ENCODE measurements around the gene GNA14. TPM values are rescaled to one million over a fixed set of nuclear protein-coding genes. Genes with fewer than 3 reads are reported as not detected.

Gene GNA14
- total RNA-seq, 1 experiment from 2014 or later = 0.37 TPM

- H3K27me3 Mint-ChIP-seq (ENCODE audit: low read depth) = 0 out of 2 replicates have a peak, but pooled peaks cover 2% of the 10 kb centered on the region
- no peak overlapping the region for H3K56ac ChIP-seq (ENCODE audit: insufficient read length, low read depth, low read length)
- H2BK120ac ChIP-seq (ENCODE audit: low read depth, low read length, poor library complexity, severe bottlenecking) = no peak overlapping the region
- H2BK5ac ChIP-seq (ENCODE audit: insufficient read length, low read length) = no peak overlapping the region
- DNase-seq = no peak
- no peak overlapping the region for H4K8ac ChIP-seq (replicated peaks; ENCODE audit: insufficient read length, low read depth, low read length)
- no peak overlapping the region for H4K5ac ChIP-seq (ENCODE audit: insufficient read length, low read depth, low read length)
- H3K4me2 ChIP-seq (ENCODE audit: insufficient read depth, insufficient read length, low read length) = no peak overlapping the region
- peaks cover 2% of the 10 kb centered on the region; the same call in 1 of the 2 replicates for H3K79me2 ChIP-seq (ENCODE audit: insufficient read depth, low read length)
- H3K27ac ChIP-seq (ENCODE audit: insufficient read length, low read depth, low read length) = no peak overlapping the region
- H3K4me3 Mint-ChIP-seq = no peak overlapping the region
- H3K14ac ChIP-seq (ENCODE audit: insufficient read depth, low read length) = no peak overlapping the region
- H3K4me1 Mint-ChIP-seq = peaks cover 0 to 5% of the 10 kb centered on the region in 2 experiments; a peak in 2 of 4 replicates
- no peak overlapping the region for H2BK15ac ChIP-seq (ENCODE audit: low read depth, low read length)
- no peaks in the 10 kb centered on the region for H3K9me3 ChIP-seq (ENCODE audit: control insufficient read depth, low read depth, low read length)
- H4K20me1 ChIP-seq (ENCODE audit: control insufficient read depth, insufficient read depth, insufficient read length) = no peaks in the 10 kb centered on the region
- H4K91ac ChIP-seq (ENCODE audit: insufficient read length, low read depth, low read length) = no peak overlapping the region
- peaks cover 13% of the 10 kb centered on the region for H3K23me2 ChIP-seq (ENCODE audit: insufficient read length, low read depth, low read length, poor library complexity, severe bottlenecking)
- H3K79me1 ChIP-seq (ENCODE audit: insufficient read depth, low read depth, low read length, poor library complexity, severe bottlenecking) = no peaks in the 10 kb centered on the region
- TF ChIP-seq CTCF (conservative IDR thresholded peaks at IDR 0.05) = no peak
- H3K4me1 ChIP-seq (ENCODE audit: insufficient read depth, low read length) = no peaks in the 10 kb centered on the region; the same call in 1 of the 2 replicates
- no peak overlapping the region for H3K4ac ChIP-seq (ENCODE audit: low read depth, low read length)
- no peaks in the 10 kb centered on the region for H3K9me3 Mint-ChIP-seq
- H3T11ph ChIP-seq (ENCODE audit: low read length) = no peak overlapping the region
- H3K27ac Mint-ChIP-seq = no peak overlapping the region
- WGBS (ENCODE audit: extremely low coverage, insufficient read length, low lambda C conversion rate) = no CpG with 5 or more reads among the region's 5 CpGs
- H2AK5ac ChIP-seq (ENCODE audit: insufficient read length, low read length) = no peak overlapping the region
- H3K23ac ChIP-seq (ENCODE audit: insufficient read length, low read depth, low read length) = no peak overlapping the region
- no peaks in the 10 kb centered on the region; the same call in 1 of the 2 replicates for H3K27me3 ChIP-seq (ENCODE audit: insufficient read depth, low read length)
- no peak overlapping the region for H2AFZ ChIP-seq (ENCODE audit: low read length)
- H2BK20ac ChIP-seq (ENCODE audit: low read depth, low read length, poor library complexity, severe bottlenecking) = no peak overlapping the region
- no peaks in the 10 kb centered on the region; a peak in 1 of 7 replicates for H3K36me3 Mint-ChIP-seq (ENCODE audit: insufficient read depth in 1 of 3, low read depth in 3 of 3)
- no peak overlapping the region for H3K9ac ChIP-seq (ENCODE audit: extremely low read depth, insufficient read length, low read length)
- no peak overlapping the region for H2BK12ac ChIP-seq (ENCODE audit: insufficient read length, low read depth, low read length)
- H3K18ac ChIP-seq (ENCODE audit: insufficient read length, low read depth, low read length) = no peak overlapping the region
Observed at GRCh38 chr9:77643871-77644270, 4.3 kb downstream of the GNA14 start.
